SU-DHL-6 (cell line): ENCODE measurements around the gene ARMH3.

Source experiments
- CTCF ChIP-seq: fragments of 200-600 bp; sonication (generic); IDR thresholded peaks from one replicate; pipeline ENCODE4 v1.5.1; 2017; ENCODE audit warnings: antibody characterized with exemption, mild to moderate bottlenecking, low read length, moderate library complexity; ENCODE audit not compliant: insufficient read depth, poor library complexity, severe bottlenecking
- EZH2phosphoT487 ChIP-seq: fragments of 200-600 bp; sonication (generic), shearing (Covaris generic); conservative IDR thresholded peaks from 2 replicates; pipeline ENCODE4 v1.6.1; 2018; ENCODE audit warnings: mild to moderate bottlenecking, antibody characterized with exemption, low read length, moderate library complexity, mixed read lengths

GRCh38 chr10:101857802-101858476, 198.0 kb downstream of the ARMH3 start:
- no peak for TF ChIP-seq CTCF
- no peak for TF ChIP-seq EZH2phosphoT487
